ENCODE results near the gene SYNGR3. TPM values are rescaled to one million over a fixed set of nuclear protein-coding genes. Genes with fewer than 3 reads are reported as not detected.
"Not testable (repeated sequence)": the region's sequence is repeated elsewhere in the genome, so short reads cannot be mapped to it uniquely, and the experiment has no call there.

Gene SYNGR3
- total and polyA plus RNA-seq, 2 of the 13 experiments (the other 11 are each of a cell fraction or from before 2014, with no cell fraction given): 0.97 to 5.7 TPM

DNA sequence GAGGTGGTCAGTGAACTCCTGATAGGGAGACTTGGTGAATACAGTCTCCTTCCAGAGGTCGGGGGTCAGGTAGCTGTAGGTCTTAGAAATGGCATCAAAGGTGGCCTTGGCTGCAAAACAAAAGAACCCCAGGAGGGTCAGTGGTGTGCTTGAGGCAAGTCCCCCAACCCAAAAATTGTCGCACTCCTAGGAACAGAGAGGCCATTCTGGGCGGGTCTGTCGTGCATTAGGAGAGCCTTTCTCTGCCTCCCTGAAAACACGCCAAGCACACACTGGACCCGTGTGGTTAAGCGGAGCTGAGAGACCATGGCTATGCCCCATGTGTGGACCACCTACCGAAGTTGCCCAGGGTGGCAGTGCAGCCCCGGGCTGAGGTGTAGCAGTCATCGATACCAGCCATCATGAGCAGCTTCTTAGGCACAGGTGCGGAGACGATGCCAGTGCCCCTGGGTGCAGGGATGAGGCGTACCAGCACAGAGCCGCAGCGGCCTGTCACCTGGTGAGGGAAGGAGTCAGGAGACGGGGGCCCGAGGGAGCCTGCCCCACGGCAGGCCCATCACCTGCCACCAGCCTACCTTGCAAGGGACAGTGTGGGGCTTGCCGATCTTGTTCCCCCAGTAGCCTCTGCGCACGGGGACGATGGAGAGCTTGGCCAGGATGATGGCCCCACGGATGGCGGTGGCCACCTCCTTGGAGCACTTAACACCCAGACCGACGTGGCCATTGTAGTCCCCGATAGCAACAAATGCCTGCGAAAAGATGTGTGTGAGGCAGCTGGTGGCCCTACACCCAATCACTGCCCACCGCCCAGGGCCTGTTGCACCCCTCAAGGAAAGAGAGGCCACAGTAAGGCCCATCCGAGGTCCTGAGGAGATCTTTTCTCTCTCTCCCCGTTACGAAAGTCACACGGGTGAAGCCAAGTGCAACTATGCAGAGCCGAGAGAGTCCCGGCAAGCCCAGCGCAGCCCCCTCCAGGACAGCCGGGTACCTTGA, 27.3 kb upstream of the SYNGR3 start:
- ATAC-seq; in situ Hi-C loops (cut with HindIII; ENCODE audit: extremely low pct_ligation_motif_present, low pct_unique_long_range_greater_than_20kb); H2AFZ ChIP-seq (ENCODE audit: low read length): not testable (repeated sequence)

More for the DNA sequence above, 27.3 kb upstream of the SYNGR3 start:
- Histone ChIP-seq H4K20me1 (ENCODE audit: insufficient read depth, low read length) (peaks cover 34% of the 10 kb centered on the region), H3K9ac (ENCODE audit: insufficient read depth, low read depth, low read length) (peak overlapping the region; percentile 92), H3K4me3 (replicated peaks in 1 of 3; ENCODE audit: insufficient read depth in 1 of 3, low read depth in 2 of 3, low read length in 3 of 3) (peak overlapping the region; percentile 84 to 94 (median 92); a peak in 3 of 6 replicates), H3K79me2 (ENCODE audit: insufficient read depth, low read length) (peaks cover 43% of the 10 kb centered on the region), H3K4me1 (ENCODE audit: insufficient read depth, low read length) (peaks cover 51% of the 10 kb centered on the region), H3K4me2 (ENCODE audit: low read depth, low read length) (peak overlapping the region; percentile 94), H3K27ac (ENCODE audit: extremely low read length, insufficient read depth, low read length) (peak overlapping the region; percentile 88), H3K36me3 (replicated peaks in 1 of 2; ENCODE audit: control insufficient read depth in 1 of 2, insufficient read depth in 2 of 2, low read length in 2 of 2) (peaks cover 3 to 19% of the 10 kb centered on the region in 2 experiments; a peak in 3 of 5 replicates)
- FAIRE-seq; H3K9me3 ChIP-seq (ENCODE audit: low read length); DNase-seq (ENCODE audit: low spot score); H3K27me3 ChIP-seq (ENCODE audit: control insufficient read depth in 1 of 2, insufficient read depth in 2 of 2, low read length in 2 of 2); intact Hi-C loops (cut with micrococcal nuclease; ENCODE audit: unreplicated experiment); CTCF ChIA-PET (ENCODE audit: low intra/inter-chr PET ratio, low total read pairs): not testable (repeated sequence)
- BruUV-seq (replicated peaks): TSS peak; percentile 78
- POLR2A ChIA-PET: interaction anchor here (0.7 to 7.4 kb wide), 7 partner anchors 9 to 193 kb away, joined by 3 to 139 read pairs (median 5); partner anchors contain the start of genes GFER, MSRB1, TBL3 and TRAF7
- 0 out of 2 replicates have a peak, but pooled peaks have one; percentile 57 for TF ChIP-seq HNRNPL (IDR thresholded peaks at IDR 0.05; ENCODE audit: low read depth, low read length)
- TF ChIP-seq ZNF574 (CRISPR knock-in tag; IDR thresholded peaks at IDR 0.05): peak; percentile 1; the same call in 1 of the 2 replicates
- TF ChIP-seq UBTF (CRISPR knock-in tag; IDR thresholded peaks at IDR 0.05): peak; percentile 22; the same call in 1 of the 2 replicates
- peak; percentile 95 for TF ChIP-seq ZBTB38 (CRISPR knock-in tag; IDR thresholded peaks at IDR 0.05)
- TF ChIP-seq, protein P1, sequence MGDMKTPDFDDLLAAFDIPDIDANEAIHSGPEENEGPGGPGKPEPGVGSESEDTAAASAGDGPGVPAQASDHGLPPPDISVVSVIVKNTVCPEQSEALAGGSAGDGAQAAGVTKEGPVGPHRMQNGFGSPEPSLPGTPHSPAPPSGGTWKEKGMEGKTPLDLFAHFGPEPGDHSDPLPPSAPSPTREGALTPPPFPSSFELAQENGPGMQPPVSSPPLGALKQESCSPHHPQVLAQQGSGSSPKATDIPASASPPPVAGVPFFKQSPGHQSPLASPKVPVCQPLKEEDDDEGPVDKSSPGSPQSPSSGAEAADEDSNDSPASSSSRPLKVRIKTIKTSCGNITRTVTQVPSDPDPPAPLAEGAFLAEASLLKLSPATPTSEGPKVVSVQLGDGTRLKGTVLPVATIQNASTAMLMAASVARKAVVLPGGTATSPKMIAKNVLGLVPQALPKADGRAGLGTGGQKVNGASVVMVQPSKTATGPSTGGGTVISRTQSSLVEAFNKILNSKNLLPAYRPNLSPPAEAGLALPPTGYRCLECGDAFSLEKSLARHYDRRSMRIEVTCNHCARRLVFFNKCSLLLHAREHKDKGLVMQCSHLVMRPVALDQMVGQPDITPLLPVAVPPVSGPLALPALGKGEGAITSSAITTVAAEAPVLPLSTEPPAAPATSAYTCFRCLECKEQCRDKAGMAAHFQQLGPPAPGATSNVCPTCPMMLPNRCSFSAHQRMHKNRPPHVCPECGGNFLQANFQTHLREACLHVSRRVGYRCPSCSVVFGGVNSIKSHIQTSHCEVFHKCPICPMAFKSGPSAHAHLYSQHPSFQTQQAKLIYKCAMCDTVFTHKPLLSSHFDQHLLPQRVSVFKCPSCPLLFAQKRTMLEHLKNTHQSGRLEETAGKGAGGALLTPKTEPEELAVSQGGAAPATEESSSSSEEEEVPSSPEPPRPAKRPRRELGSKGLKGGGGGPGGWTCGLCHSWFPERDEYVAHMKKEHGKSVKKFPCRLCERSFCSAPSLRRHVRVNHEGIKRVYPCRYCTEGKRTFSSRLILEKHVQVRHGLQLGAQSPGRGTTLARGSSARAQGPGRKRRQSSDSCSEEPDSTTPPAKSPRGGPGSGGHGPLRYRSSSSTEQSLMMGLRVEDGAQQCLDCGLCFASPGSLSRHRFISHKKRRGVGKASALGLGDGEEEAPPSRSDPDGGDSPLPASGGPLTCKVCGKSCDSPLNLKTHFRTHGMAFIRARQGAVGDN (CRISPR knock-in tag; IDR thresholded peaks at IDR 0.05): peak; percentile 14; the same call in 1 of the 2 replicates
- TF ChIP-seq RBFOX2 (IDR thresholded peaks at IDR 0.05; ENCODE audit: low read depth, low read length): peak; percentile 75
- peak; percentile 25; the same call in 1 of the 2 replicates for TF ChIP-seq ZFY (CRISPR knock-in tag; IDR thresholded peaks at IDR 0.05)
- peak; percentile 16 for TF ChIP-seq HNRNPLL (IDR thresholded peaks at IDR 0.05; ENCODE audit: low read depth, low read length, poor library complexity, severe bottlenecking)
- peak; percentile 89 for TF ChIP-seq AGO2 (optimal IDR thresholded peaks at IDR 0.05; ENCODE audit: low read depth, low read length)
- TF ChIP-seq POLR2A (IDR thresholded peaks at IDR 0.05; ENCODE audit: insufficient read depth in 1 of 2, low read depth in 2 of 2, low read length in 2 of 2): peak in 1 of 2 experiments; percentile 62; a peak in 3 of 4 replicates
- WGBS (ENCODE audit: low lambda C conversion rate): 68% methylated on average over 12 of the region's 37 CpGs

Measured in HepG2 (cell line).